Heart right ventricle (tissue), 16 donors: ENCODE data around the gene CASP8AP2. TPM values are rescaled to one million over a fixed set of nuclear protein-coding genes. Genes with fewer than 3 reads are reported as not detected.
"Not testable (repeated sequence)": the region's sequence is repeated elsewhere in the genome, so short reads cannot be mapped to it uniquely, and the experiment has no call there.

Source experiments
- ATAC-seq, 8 donors: fragments of 200-7000 bp; cut with Tn5 transposase; one replicate each; pipeline ENCODE4 v1.9.1; 2020; ENCODE audit warnings: mild to moderate bottlenecking in 8 of 8, moderate library complexity in 8 of 8, moderate number of reproducible peaks in 1 of 8
- DNase-seq, 2 donors: peaks; one replicate each; pipeline ENCODE4 v3.0.0-alpha.2; 2020
- H3K27ac ChIP-seq, 10 donors: fragments of 200-600 bp; sonication (generic) in 2 of 10; one replicate each; pipeline versions ENCODE4 v1.5.0 to v1.8.0; 2020 to 2022; ENCODE audit warnings: mild to moderate bottlenecking in 3 of 10
- H3K27me3 ChIP-seq, 7 donors: fragments of 200-600 bp; one replicate each; pipeline ENCODE4 v1.8.0; 2021 to 2022; ENCODE audit warnings: mild to moderate bottlenecking in 2 of 7
- H3K36me3 ChIP-seq, 9 donors: fragments of 200-600 bp; sonication (generic) in 1 of 9; one replicate each; pipeline versions ENCODE4 v1.5.0 to v1.8.0; 2020 to 2022; ENCODE audit warnings: mild to moderate bottlenecking in 2 of 9
- H3K4me1 ChIP-seq, 9 donors: fragments of 200-600 bp; sonication (generic) in 1 of 9; one replicate each; pipeline versions ENCODE4 v1.5.0 to v1.8.0; 2020 to 2022; ENCODE audit warnings: mild to moderate bottlenecking in 4 of 9
- H3K4me3 ChIP-seq, 10 donors: fragments of 200-600 bp; sonication (generic) in 2 of 10; one replicate each; pipeline versions ENCODE4 v1.5.0 to v1.8.0; 2020 to 2022; ENCODE audit warnings: mild to moderate bottlenecking in 7 of 10, moderate library complexity in 2 of 10
- H3K9me3 ChIP-seq, 11 donors: fragments of 200-600 bp in 10 of 11; sonication (generic) in 2 of 11; one replicate each; pipeline versions ENCODE4 v1.5.0 to v1.8.0; 2013 to 2022; ENCODE audit warnings: mild to moderate bottlenecking in 2 of 11, control low read depth in 1 of 11, moderate library complexity in 1 of 11
- WGBS, 2 donors: extraction: QIAGEN DNeasy Blood & Tissue Kit; methylation state at CpG; one replicate each; pipeline ENCODE4 v1.1.7; 2013; ENCODE audit warnings: inconsistent platforms in 1 of 2; 5-methylcytosine and 5-hydroxymethylcytosine counted together
- intact Hi-C, 10 donors: fragments of 100-400 bp; cut with DNase I; formaldehyde crosslinking; loops; one replicate each; pipeline versions ENCODE4 v1.11.1 to v1.14.2; 2022
- polyA plus RNA-seq, 2 donors: library from polyadenylated mRNA; stranded (reverse); fragments of 200-250 nt; gene quantifications; one replicate each; pipeline ENCODE4 v1.2.3, GENCODE V29; 2013
- total RNA-seq, 10 donors: library from RNA; stranded (reverse); fragmentation: NEBNext Ultra II Directional in 3 of 10; extraction: Animal tissue kit (Norgen Biotek cat#: 25700) in 3 of 10; gene quantifications; one replicate each; pipeline versions ENCODE4 v1.2.1 to v1.2.4, GENCODE V29; 2021 to 2023
- TF ChIP-seq, protein P1 (sequence below), 9 donors: fragments of 200-600 bp; sonication (generic) in 2 of 9; IDR thresholded peaks; one replicate each; pipeline versions ENCODE4 v1.5.0 to v1.8.0; 2021 to 2022; ENCODE audit warnings: antibody characterized with exemption in 9 of 9, mild to moderate bottlenecking in 5 of 9, moderate library complexity in 1 of 9
- donor health status: Arrhythmogenic right ventricular cardiomyopathy.
- donor health status: ischemic (EF 13 %, LVEDD 7.1; RV severe dilation, severe dysfunction).
- donor health status: healthy with polysubstance abuse.
- donor health status: DM: no; HTN: yes; CAD: no.
- donor health status: DM: no; HTN: no; CAD: no.
- donor health status: ischemic (EF 25% LVEDD 6.9; RV normal size, moderate dysfunction).
- donor health status: ischemic (EF 25% LVEDD 5.7; RV mildly dilated, moderate dysfunction).
- donor health status: healthy.
- donor health status: DM: yes; HTN: yes; CAD: no.
- donor health status: Ischemic cardiomyopathy.
- donor health status: ischemic (EF 35%, LVEDD 5.7; RV mildly dilated, moderate dysfunction).
- donor health status: nonischemic (EF 11% LVEDD 7.7; RV severe dilation, severe dysfunction).
- donor health status: DM: yes; HTN: yes; CAD: no.
- donor health status: PGD.
- donor health status: ischemic (EF 29% LVEDD 5.4; RV normal size, mild dysfunction).
- donor health status: nonischemic (EF 23%, LVEDD 6.1; RV moderate dilation, normal function).

The CASP8AP2 gene
- total and polyA plus RNA-seq, 12 donors, result 2.2 to 15.9 (median 10.9) TPM

DNA sequence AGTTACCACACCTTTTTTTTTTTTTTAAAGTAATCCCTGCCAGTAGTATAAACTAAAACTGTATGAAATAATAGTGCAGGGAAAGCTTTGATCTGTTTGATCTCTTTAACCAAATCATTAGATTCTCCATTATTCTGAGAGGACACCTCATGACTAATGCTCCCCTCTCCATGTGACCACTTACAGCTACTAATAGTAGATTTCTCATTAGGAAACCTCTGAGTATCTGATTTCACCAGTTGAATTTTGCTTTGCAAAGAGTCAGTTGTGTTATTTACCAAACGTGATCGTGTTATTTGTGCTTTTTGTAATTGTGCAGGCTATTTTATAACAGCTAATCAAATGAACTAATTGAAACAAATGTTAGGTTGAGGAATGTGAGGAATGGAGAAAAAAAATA lies 12.5 kb downstream of the CASP8AP2 start:
- DNase-seq (no peak), ATAC-seq (no peak)
- H3K4me3 ChIP-seq, result no peak overlapping the region
- WGBS, 2 donors, result 88 to 93% methylated on average over 2 of the region's 2 CpGs
- no peak overlapping the region for H3K27ac ChIP-seq
- no peaks in the 10 kb centered on the region for H3K9me3 ChIP-seq
- intact Hi-C loops, result no loop called here
- H3K4me1 ChIP-seq, result peaks cover 0 to 43% (median 20%) of the 10 kb centered on the region in 9 donors
- TF ChIP-seq, protein P1, sequence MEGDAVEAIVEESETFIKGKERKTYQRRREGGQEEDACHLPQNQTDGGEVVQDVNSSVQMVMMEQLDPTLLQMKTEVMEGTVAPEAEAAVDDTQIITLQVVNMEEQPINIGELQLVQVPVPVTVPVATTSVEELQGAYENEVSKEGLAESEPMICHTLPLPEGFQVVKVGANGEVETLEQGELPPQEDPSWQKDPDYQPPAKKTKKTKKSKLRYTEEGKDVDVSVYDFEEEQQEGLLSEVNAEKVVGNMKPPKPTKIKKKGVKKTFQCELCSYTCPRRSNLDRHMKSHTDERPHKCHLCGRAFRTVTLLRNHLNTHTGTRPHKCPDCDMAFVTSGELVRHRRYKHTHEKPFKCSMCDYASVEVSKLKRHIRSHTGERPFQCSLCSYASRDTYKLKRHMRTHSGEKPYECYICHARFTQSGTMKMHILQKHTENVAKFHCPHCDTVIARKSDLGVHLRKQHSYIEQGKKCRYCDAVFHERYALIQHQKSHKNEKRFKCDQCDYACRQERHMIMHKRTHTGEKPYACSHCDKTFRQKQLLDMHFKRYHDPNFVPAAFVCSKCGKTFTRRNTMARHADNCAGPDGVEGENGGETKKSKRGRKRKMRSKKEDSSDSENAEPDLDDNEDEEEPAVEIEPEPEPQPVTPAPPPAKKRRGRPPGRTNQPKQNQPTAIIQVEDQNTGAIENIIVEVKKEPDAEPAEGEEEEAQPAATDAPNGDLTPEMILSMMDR (IDR thresholded peaks at IDR 0.05), result no peak
- H3K36me3 ChIP-seq, result peaks cover 0 to 37% (median 0%) of the 10 kb centered on the region in 9 donors
- no peaks in the 10 kb centered on the region for H3K27me3 ChIP-seq

DNA sequence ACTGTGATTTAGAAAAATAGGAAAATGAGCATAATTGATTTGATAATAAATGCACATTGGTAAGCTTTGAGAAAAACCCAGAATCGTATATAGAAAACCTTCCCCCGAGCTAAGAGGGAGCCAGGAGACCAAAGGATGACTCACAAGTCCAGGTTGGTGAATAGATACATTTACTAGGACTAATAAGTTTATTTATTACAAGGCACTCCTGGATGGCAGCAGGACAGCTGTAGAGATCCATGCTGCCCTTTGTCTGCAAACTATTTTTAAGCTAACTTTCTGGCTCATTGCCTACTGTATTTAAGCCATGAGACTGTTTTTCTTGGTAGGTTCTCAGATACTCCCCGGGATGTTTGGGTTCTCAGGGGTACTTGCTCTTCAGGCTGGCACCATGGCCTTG lies 13.4 kb downstream of the CASP8AP2 start:
- Histone ChIP-seq H3K27me3 (no peaks in the 10 kb centered on the region), H3K9me3 (no peaks in the 10 kb centered on the region), H3K4me3 (no peak overlapping the region), H3K4me1 (peaks cover 0 to 43% (median 20%) of the 10 kb centered on the region in 9 donors), H3K27ac (peak overlapping the region in 1 of 10 donors; percentile 18), H3K36me3 (peaks cover 0 to 37% (median 5%) of the 10 kb centered on the region in 9 donors)
- 38 to 44% methylated on average over 3 of the region's 3 CpGs for WGBS, 2 donors
- intact Hi-C loops, result no loop called here
- TF ChIP-seq, protein P1 (IDR thresholded peaks at IDR 0.05), result no peak
- DNase-seq (no peak), ATAC-seq (peak in 6 of 8 donors; percentile 45 to 67 (median 56))

DNA sequence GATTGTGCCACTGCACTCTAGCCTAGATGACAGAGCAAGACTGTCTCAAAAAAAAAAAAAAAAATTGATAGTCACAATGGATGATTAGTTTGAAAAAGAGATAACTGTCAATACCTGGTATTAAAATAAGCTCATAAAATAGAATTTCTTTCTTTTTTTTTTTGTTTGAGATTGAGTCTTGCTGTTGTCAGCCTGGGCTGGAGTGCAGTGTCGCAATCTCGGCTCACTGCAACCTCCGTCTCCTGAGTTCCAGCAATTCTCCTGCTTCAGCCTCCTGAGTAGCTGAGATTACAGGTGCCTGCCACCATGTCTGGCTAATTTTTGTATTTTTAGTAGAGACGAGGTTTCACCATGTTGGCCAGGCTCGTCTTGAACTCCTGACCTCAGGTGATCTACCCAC lies 17.8 kb downstream of the CASP8AP2 start:
- H3K4me3 ChIP-seq, DNase-seq, H3K27me3 ChIP-seq, H3K27ac ChIP-seq, intact Hi-C loops, ATAC-seq, H3K9me3 ChIP-seq: not testable (repeated sequence)
- Histone ChIP-seq H3K4me1 (peaks cover 0 to 20% (median 12%) of the 10 kb centered on the region in 9 donors), H3K36me3 (peaks cover 0 to 68% (median 5%) of the 10 kb centered on the region in 9 donors)
- WGBS, 2 donors, result 92 to 96% methylated on average over 5 of the region's 5 CpGs

DNA sequence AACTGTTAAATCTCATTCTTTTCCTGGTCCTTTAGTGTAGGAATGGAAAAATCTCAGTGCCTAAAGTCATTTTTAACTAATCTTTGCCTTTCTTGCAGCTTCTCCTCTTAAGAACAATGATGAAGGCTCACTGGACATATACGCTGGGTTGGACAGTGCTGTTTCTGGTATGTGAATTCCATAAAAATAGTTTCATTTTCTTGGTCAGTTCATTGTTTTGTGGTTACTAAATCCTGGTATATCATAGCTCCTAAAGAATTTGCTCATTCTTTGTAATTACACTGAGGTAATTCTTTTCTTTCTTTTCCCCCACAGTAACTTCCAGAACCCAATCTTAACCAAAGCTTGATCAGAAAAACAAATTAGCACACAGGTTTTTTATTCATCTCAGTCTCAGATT lies 23.4 kb downstream of the CASP8AP2 start:
- no peak overlapping the region for H3K27ac ChIP-seq
- H3K36me3 ChIP-seq, result peaks cover 0 to 96% (median 38%) of the 10 kb centered on the region in 9 donors
- H3K9me3 ChIP-seq, result no peaks in the 10 kb centered on the region
- DNase-seq (no peak), ATAC-seq (no peak)
- H3K4me1 ChIP-seq, result no peaks in the 10 kb centered on the region
- no peak overlapping the region for H3K4me3 ChIP-seq
- intact Hi-C loops, result no loop called here
- no peaks in the 10 kb centered on the region for H3K27me3 ChIP-seq
- WGBS, 2 donors, result 98 to 100% methylated on average over 1 of the region's 1 CpG
- TF ChIP-seq, protein P1 (IDR thresholded peaks at IDR 0.05), result no peak

DNA sequence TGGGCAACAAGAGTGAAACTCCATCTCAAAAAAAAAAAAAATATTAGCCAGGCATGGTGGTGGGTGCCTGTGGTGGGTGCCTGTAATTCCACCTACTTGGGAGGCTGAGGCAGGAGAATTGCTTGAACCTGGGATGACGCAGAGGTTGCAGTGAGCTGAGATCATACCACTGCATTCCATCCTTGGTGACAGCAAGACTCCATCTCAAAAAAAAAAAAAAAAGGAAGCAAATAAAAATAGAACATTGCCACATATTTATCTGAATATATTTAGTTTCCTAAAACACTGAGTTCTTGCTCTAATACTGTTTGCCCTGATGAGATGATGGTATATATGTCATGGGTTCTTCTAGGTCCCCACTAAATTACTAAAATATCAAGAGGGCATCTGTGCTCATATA lies 28.4 kb downstream of the CASP8AP2 start:
- TF ChIP-seq, protein P1 (IDR thresholded peaks at IDR 0.05), result no peak
- no peaks in the 10 kb centered on the region for H3K9me3 ChIP-seq
- 89 to 93% methylated on average over 1 of the region's 1 CpG for WGBS, 2 donors
- H3K27ac ChIP-seq, result no peak overlapping the region
- no peaks in the 10 kb centered on the region for H3K27me3 ChIP-seq
- ATAC-seq, result no peak
- H3K4me3 ChIP-seq, result no peak overlapping the region
- DNase-seq, result no peak
- H3K36me3 ChIP-seq, result peaks cover 0 to 100% (median 79%) of the 10 kb centered on the region in 9 donors
- no peaks in the 10 kb centered on the region for H3K4me1 ChIP-seq
- intact Hi-C loops, result loop anchor here in 1 of 10 donors (5.0 kb wide), 1 partner anchor 424 kb away; no protein-coding TSS in a partner anchor
